ENCODE results near the gene VGLL3.

The VGLL3 gene

DNA sequence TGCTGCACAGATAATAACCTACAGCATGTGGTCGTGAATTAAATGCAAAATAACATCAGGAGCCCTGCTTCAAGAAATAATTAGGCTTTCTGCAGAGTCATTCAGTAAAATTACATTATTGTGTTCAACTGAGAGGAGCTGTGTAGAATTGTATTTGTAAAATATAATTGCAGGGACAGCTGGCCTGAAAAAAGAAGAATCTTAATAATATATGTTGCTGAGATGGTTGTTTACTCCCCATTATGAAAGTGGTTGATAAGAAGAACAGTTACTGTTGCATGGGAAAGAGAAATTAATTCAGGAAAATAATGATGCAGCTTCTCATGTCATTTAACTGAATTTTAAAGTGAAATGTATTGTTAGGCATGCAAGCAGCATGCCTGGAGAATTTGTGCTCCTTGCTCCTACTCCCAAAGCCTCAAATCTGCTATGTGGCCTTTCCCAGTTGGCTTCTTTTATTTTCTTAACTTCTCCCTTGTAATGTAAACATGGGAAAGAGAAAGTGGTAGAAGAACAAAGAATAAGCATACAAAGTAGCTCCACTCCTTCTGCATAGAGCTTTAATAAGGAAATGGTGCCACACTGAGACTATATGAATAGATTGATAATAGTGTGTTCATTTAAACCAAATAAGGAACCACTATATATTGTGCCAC lies 100.1 kb downstream of the VGLL3 start:
- H3K36me3 Mint-ChIP-seq (ENCODE audit: low read depth), result no peaks in the 10 kb centered on the region
- H3K4me1 Mint-ChIP-seq (ENCODE audit: low read depth), result no peaks in the 10 kb centered on the region
- H3K9me3 Mint-ChIP-seq, result no peaks in the 10 kb centered on the region
- H3K4me3 Mint-ChIP-seq, result no peak overlapping the region
- no peaks in the 10 kb centered on the region for H3K27me3 Mint-ChIP-seq (ENCODE audit: low read depth)
- H3K27ac Mint-ChIP-seq, result no peak overlapping the region

Data from T-helper 1 cell treated with Interleukin-12 subunit alpha and Interleukin-12 subunit beta and Interleukin-4 antibody, amounts not matched to agents 30 μg/mL and 1 μg/mL, for 36 hours (primary cell).